K562 (cell line): Measurements from ENCODE around the gene SHH. TPM values are rescaled to one million over a fixed set of nuclear protein-coding genes. Genes with fewer than 3 reads are reported as not detected.

Experiments
- ATAC-seq: fragments of 200-7000 bp; cut with Tn5 transposase; 3 replicates; pipeline ENCODE4 v1.9.1; 2020; ENCODE audit warnings: moderate library complexity
- BruUV-seq: library from RNA; stranded (reverse); fragments of 400-500 nt; replicated peaks from 2 replicates; lab custom pipeline; 2021; lab: Mats Ljungman, UMichigan
- CTCF ChIA-PET: fragments of 300-600 bp; formaldehyde crosslinking; extraction: SDS; loops from one replicate; lab custom pipeline; 2021; ENCODE audit warnings: low intra/inter-chr PET ratio; lab: Yijun Ruan, JAX
- POLR2A ChIA-PET: fragments of 300-600, 350-650 bp; sonication (Branson Sonifier 250); formaldehyde crosslinking; extraction: SDS; loops from one replicate; lab custom pipeline; 2021; ENCODE audit warnings: antibody characterized with exemption, inconsistent platforms; lab: Yijun Ruan, JAX
- DNase-seq, 4 experiments: peaks; one replicate each; pipeline versions ENCODE4 v3.0.0 to v3.0.0-alpha.2; 2011 to 2018; ENCODE audit warnings: low spot score in 3 of 4, mixed read lengths in 3 of 4; ENCODE audit errors: extremely low read depth in 1 of 4
- FAIRE-seq: peaks from 2 replicates; lab custom pipeline; 2011; peaks lifted over from hg19 to GRCh38; lab: Jason Lieb, UNC
- H2AFZ ChIP-seq: 2 replicates; pipeline ENCODE4 v1.6.0; 2011; ENCODE audit warnings: low read depth, low read length, control low read depth, inconsistent platforms
- H3K27ac ChIP-seq: fragments of 200-600 bp; 3 replicates; pipeline ENCODE4 v1.8.0; 2011; ENCODE audit warnings: low read depth, mild to moderate bottlenecking, control low read depth, inconsistent platforms, low read length, moderate library complexity, mixed read lengths; ENCODE audit errors: extremely low read depth
- H3K27me3 ChIP-seq, 2 experiments: fragments of 300-600 bp in 1 of 2; 2 replicates in 1 of 2; 3 replicates in 1 of 2; pipeline versions ENCODE4 v1.6.0 to v1.8.0; 2011; ENCODE audit warnings: inconsistent platforms in 2 of 2, low read length in 2 of 2, mild to moderate bottlenecking in 1 of 2, mixed read lengths in 1 of 2, moderate library complexity in 1 of 2; ENCODE audit not compliant: control insufficient read depth in 2 of 2, insufficient read depth in 2 of 2
- H3K36me3 ChIP-seq: fragments of 300-600 bp; 3 replicates; pipeline ENCODE4 v1.8.0; 2011; ENCODE audit warnings: mild to moderate bottlenecking, low read length, inconsistent platforms; ENCODE audit not compliant: control insufficient read depth, insufficient read depth
- H3K4me1 ChIP-seq, 2 experiments: fragments of 200-600 bp in 1 of 2; replicated peaks in 1 of 2; 2 replicates in 1 of 2; 3 replicates in 1 of 2; pipeline versions ENCODE4 v1.5.1 to v1.8.0; 2011; ENCODE audit warnings: inconsistent platforms in 2 of 2, low read length in 2 of 2, mild to moderate bottlenecking in 1 of 2, mixed read lengths in 1 of 2, moderate library complexity in 1 of 2; ENCODE audit not compliant: control insufficient read depth in 2 of 2, insufficient read depth in 2 of 2
- H3K4me2 ChIP-seq: 2 replicates; pipeline ENCODE4 v1.6.1; 2011; ENCODE audit warnings: low read length, control low read depth, inconsistent platforms, mixed read lengths; ENCODE audit not compliant: insufficient read depth
- H3K4me3 ChIP-seq: fragments of 200-600 bp; sonication (generic), shearing (Covaris generic); 2 replicates; pipeline ENCODE4 v1.5.1; 2016; ENCODE audit warnings: control low read depth, inconsistent platforms
- H3K79me2 ChIP-seq: fragments of 200-600 bp; 3 replicates; pipeline ENCODE4 v1.8.0; 2011; ENCODE audit warnings: low read length, inconsistent platforms; ENCODE audit not compliant: control insufficient read depth, insufficient read depth
- H3K9ac ChIP-seq, 2 experiments: 2 replicates each; pipeline versions ENCODE4 v1.6.0 to v1.6.1; 2011; ENCODE audit warnings: low read depth in 2 of 2, low read length in 2 of 2, control low read depth in 1 of 2, inconsistent platforms in 1 of 2, mild to moderate bottlenecking in 1 of 2, mixed read lengths in 1 of 2; ENCODE audit not compliant: insufficient read depth in 1 of 2
- H3K9me1 ChIP-seq: one replicate; pipeline ENCODE4 v1.6.0; 2011; ENCODE audit warnings: inconsistent platforms, mild to moderate bottlenecking, low read length, moderate library complexity; ENCODE audit not compliant: control insufficient read depth, insufficient read depth
- H3K9me3 ChIP-seq: replicated peaks from 2 replicates; pipeline ENCODE4 v1.5.1; 2011; ENCODE audit warnings: low read depth, low read length, inconsistent platforms; ENCODE audit not compliant: control insufficient read depth, insufficient read depth
- H4K20me1 ChIP-seq: replicated peaks from 2 replicates; pipeline ENCODE4 v1.6.1; 2011; ENCODE audit warnings: low read length, inconsistent platforms, mixed read lengths; ENCODE audit not compliant: control insufficient read depth, insufficient read depth
- CEBPB ChIP-seq: fragments of 450-650 bp; IDR thresholded peaks from 2 replicates; pipeline ENCODE4 v1.6.1; 2016; ENCODE audit warnings: missing genetic modification characterization, missing compliant biosample characterization
- CEBPG ChIP-seq, 3 experiments: fragments of 200-800 bp in 1 of 3; sonication (Bioruptor generic) in 1 of 3; sonication (generic) in 1 of 3; formaldehyde crosslinking in 1 of 3; IDR thresholded peaks in 2 of 3; conservative IDR thresholded peaks in 1 of 3; 2 replicates each; pipeline versions ENCODE4 v1.6.1 to v1.8.0; 2016 to 2022; ENCODE audit warnings: missing compliant biosample characterization in 2 of 3, missing genetic modification characterization in 2 of 3, mild to moderate bottlenecking in 1 of 3, missing genetic modification reagents in 1 of 3
- ZSCAN32 ChIP-seq: fragments of 450-650 bp; formaldehyde crosslinking; IDR thresholded peaks from 2 replicates; pipeline ENCODE4 v1.4.0; 2020; ENCODE audit warnings: mild to moderate bottlenecking, moderate library complexity
- WGBS: fragments of 100-300 bp; shearing (Covaris generic); methylation state at CpG from one replicate; pipeline ENCODE4 v1.1.6; 2016; ENCODE audit warnings: low coverage, mixed read lengths; ENCODE audit not compliant: insufficient coverage; ENCODE audit errors: missing lambda C conversion rate; 5-methylcytosine and 5-hydroxymethylcytosine counted together
- in situ Hi-C: fragments of 300-500 bp; cut with MboI; formaldehyde crosslinking; loops from 4 replicates; pipeline ENCODE4 v1.15.0; 2018; ENCODE audit warnings: inconsistent platforms, mixed read lengths
- intact Hi-C: fragments of 100-400 bp; cut with micrococcal nuclease; formaldehyde crosslinking; loops from 2 replicates; pipeline ENCODE4 v1.14.2; 2022
- polyA plus RNA-seq, 8 experiments: library from polyadenylated mRNA; depleted of rRNA in 4 of 8; stranded (reverse) in 5 of 8; unstranded in 3 of 8; fragments of >200 nt; fragmentation: Nextera tagmentation in 2 of 8; fragmentation: Illumina TruSeq in 1 of 8; extraction: Ambion mirVana in 2 of 8; extraction: Trizol in 1 of 8; gene quantifications; 2 replicates each; pipeline versions ENCODE4 v1.2.1 to v1.2.3, GENCODE V29; 2011 to 2014; ENCODE audit warnings: inconsistent platforms in 1 of 8, missing spikeins in 1 of 8
- total RNA-seq, 7 experiments: library from RNA; depleted of rRNA in 6 of 7; stranded (reverse); fragments of >200 nt in 6 of 7; fragmentation: Illumina TruSeq in 2 of 7; extraction: Trizol in 2 of 7; gene quantifications; 2 replicates each; pipeline versions ENCODE4 v1.2.1 to v1.2.3, GENCODE V29; 2011 to 2021; ENCODE audit warnings: low replicate concordance in 1 of 7
- TF ChIP-seq, protein P1 (sequence below): sonication (generic); formaldehyde crosslinking; IDR thresholded peaks from 2 replicates; pipeline ENCODE4 v1.5.0; 2020; ENCODE audit warnings: missing genetic modification reagents

SHH gene
- total and polyA plus RNA-seq, 9 of the 15 experiments (the other 6 are each of a cell fraction or from before 2014, with no cell fraction given): 0.09 TPM; not detected in 8

- Histone ChIP-seq H3K9ac (no peak overlapping the region), H3K79me2 (no peaks in the 10 kb centered on the region), H3K4me3 (no peak overlapping the region), H3K9me1 (no peaks in the 10 kb centered on the region), H3K4me2 (no peak overlapping the region), H4K20me1 (peaks cover 24% of the 10 kb centered on the region), H3K27me3 (peaks cover 54 to 83% of the 10 kb centered on the region in 2 experiments), H3K36me3 (no peaks in the 10 kb centered on the region), H3K27ac (no peak overlapping the region), H3K4me1 (peaks cover 0 to 48% of the 10 kb centered on the region in 2 experiments; a peak in 2 of 5 replicates), H2AFZ (no peak overlapping the region), H3K9me3 (no peaks in the 10 kb centered on the region)
- TF ChIP-seq CEBPG (CRISPR knock-in tag; IDR thresholded peaks at IDR 0.05) (peak; percentile 52; the same call in 1 of the 2 replicates), CEBPG (tag; conservative IDR thresholded peaks at IDR 0.05 in 1 of 2, IDR thresholded peaks at IDR 0.05 in 1 of 2) (peak; percentile 63 to 92; a peak in 3 of 4 replicates), CEBPB (tag) (peak; percentile 95), ZSCAN32 (no peak)
- TF ChIP-seq, protein P1, sequence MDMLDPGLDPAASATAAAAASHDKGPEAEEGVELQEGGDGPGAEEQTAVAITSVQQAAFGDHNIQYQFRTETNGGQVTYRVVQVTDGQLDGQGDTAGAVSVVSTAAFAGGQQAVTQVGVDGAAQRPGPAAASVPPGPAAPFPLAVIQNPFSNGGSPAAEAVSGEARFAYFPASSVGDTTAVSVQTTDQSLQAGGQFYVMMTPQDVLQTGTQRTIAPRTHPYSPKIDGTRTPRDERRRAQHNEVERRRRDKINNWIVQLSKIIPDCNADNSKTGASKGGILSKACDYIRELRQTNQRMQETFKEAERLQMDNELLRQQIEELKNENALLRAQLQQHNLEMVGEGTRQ (CRISPR knock-in tag): no peak
- no peak for ATAC-seq
- CTCF ChIA-PET: no interaction called here
- no peak for FAIRE-seq
- POLR2A ChIA-PET: interaction anchor here (0.6 to 1.5 kb wide), 3 partner anchors 9 to 162 kb away, joined by 3 to 4 read pairs (median 4); no protein-coding TSS in a partner anchor
- BruUV-seq: no TSS peak
- in situ Hi-C loops: loop anchor here (10.0 kb wide), 1 partner anchor 1467 kb away; no protein-coding TSS in a partner anchor
- WGBS: 20% methylated on average over 32 of the region's 33 CpGs
- intact Hi-C loops: loop anchor here (10.0 kb wide), 1 partner anchor 837 kb away; the partner anchor contains the start of gene RNF32
- DNase-seq: no peak
Observed at GRCh38 chr7:155807789-155808548, 4.3 kb downstream of the SHH start.
